Activated T-helper 1 cell treated with Interleukin-2 at 50 U/mL for 16 hours (primary cell): Measurements from ENCODE around the gene CDK16.

ENCODE experiments used
- DNase-seq: peaks from one replicate; pipeline ENCODE4 v3.0.0-alpha.2; 2020; ENCODE audit warnings: low read depth

The CDK16 gene

DNA sequence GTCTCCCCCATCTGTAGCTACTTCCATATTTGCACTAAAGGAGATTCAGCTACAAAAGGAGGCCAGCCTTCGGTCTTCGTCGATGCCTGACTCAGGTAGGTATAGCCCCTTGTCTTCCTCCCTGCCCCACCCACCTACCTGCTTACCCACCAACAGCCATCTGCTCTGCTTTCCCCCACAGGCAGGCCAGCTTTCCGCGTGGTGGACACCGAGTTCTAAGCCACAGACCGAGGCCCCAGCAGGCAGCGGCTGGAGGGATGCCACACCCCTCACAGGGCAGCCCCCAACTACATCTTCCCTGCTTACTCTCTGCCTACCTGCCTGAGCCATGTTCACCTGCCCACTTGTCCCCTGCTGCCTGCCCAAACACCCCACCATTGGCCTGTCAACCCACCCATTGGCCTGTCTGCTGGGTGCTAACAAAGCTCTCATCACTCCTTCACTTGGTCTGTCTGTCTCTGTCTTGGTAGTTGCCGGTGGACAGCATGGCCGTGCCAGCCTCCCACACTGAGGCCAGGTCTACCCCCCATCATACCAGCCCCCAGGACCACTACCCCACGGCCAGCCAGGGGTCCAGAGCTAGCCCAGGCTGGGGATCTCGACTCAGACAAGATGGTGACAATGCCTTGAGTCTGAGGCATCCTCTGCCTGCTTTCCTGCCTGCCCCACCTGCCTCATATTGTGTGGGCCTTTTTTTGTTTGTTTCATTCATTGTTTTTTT is 10.2 kb downstream of the CDK16 start:
- DNase-seq, result no peak

DNA sequence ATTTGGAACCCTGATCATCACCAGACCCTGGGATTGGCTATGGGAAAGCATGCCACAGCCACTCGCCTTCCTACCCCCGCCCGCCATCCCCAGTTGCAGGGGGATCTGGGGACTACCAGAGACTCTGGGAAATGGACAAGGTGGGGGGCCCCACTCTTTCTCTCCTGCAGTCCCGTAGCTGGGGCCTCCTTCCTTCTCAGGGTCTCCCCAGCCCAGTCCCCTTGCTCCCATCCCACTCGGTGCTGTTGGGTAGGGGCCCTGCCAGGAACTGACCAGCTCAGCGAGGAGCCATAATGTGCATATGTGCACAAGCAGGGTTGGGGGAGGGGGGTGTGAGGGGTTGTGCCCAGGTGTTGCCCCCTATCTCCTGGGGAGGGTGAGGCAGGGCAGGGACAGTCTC is 10.9 kb downstream of the CDK16 start:
- no peak for DNase-seq

DNA sequence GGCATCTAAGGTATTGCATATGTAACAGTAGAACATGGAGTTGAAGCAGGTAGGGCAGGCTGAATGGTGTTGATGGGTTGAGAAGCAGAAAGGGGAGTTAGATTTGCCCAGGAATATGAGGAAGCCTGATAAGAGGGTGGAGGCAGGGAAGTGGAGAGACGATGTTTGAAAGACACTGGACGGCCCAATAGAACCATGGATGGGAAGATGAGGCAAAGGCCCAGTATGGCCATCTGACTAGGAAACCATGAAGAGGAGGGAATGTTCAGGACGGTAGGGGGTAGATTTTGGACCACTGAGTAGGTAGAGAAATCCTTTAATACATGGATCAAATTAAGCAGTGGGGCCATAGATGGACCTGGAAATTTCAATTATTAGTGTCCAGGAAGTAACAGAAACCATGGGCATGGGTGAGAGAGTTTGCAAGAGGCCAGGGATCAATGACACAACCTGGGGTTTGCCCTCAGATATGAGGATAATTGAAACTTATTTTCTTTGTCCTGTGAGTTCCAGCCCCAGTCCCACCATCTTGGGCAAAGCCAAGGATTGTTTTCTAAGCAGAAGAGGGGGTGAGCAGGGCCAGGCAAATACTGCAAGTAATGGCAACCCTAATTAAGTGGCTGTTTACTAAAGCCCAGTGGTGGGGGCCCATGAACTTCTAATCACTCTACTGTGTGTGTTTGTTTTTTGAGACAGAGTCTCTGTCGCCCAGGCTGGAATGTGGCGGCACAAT is 11.8 kb downstream of the CDK16 start:
- no peak for DNase-seq

DNA sequence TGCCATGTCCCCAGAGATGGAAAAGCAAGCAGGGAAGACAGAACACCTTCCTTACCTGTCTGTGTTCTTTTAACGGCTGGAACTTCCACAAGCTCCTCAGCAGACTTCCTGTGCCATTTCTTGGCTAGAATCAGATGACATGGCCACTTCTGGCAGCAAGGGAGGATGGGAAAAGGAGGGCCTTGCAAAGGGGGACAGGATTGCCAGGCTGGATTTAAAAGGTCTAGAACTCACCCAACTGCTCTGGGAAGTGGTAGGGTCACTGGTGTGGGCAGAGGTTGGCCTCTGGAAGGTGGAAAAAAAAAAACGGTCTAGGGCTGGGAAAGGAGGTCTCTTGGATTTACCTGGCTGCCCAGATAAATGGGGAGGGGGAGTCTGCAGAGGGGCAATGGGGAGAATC is 12.7 kb downstream of the CDK16 start:
- no peak for DNase-seq

DNA sequence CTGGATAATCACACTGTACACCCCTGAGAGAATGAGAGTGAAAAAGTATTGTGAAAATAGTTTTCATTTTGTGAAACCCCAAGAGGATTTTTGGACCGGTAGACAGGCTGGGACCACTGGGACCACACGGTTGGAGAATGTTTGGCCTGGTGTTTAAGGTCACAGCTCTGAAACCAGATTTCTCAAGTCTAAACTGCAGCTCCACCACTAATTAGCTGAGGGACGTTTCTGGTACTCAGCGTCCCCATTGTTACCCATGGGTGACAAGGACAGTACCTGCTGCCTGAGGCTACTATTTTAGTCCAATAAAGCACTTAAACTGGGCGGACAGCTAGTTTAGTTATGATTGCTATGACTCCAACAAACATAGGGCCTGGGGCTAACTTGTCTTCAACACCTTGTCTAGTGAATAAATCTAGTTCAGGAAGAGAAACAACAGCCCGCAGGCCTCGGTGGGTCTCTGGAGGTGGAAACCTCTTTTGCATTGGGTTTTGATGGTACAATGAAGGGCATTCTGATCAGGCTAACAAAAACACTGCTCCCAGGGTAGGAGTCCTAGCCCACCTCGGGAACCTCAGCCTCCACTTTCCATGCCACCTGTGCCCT is 13.8 kb downstream of the CDK16 start:
- DNase-seq, result no peak

DNA sequence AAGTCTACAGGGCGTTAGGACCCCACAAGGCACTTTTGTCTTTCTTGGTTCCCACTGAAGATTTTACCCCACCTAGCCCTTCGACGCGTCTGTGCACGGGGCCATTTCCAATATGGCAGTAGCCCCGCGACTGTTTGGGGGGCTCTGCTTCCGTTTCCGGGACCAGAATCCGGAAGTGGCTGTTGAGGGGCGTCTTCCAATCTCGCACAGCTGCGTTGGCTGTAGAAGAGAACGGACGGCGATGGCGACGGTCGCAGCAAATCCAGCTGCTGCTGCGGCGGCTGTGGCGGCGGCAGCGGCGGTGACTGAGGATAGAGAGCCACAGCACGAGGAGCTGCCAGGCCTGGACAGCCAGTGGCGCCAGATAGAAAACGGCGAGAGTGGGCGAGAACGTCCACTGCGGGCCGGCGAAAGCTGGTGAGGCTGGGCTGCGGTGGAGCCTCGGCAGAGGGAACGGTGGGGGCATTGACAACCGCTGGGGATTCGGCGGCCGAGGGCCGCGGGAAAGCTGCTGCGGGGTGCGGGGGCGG is 14.4 kb downstream of the CDK16 start, which contains the start of gene USP11:
TSS of gene USP11 (plus strand) at position 207 of the 530 bp plus-strand sequence. CDS start at position 242, 35 bp downstream.
- DNase-seq, result peak; percentile 13

DNA sequence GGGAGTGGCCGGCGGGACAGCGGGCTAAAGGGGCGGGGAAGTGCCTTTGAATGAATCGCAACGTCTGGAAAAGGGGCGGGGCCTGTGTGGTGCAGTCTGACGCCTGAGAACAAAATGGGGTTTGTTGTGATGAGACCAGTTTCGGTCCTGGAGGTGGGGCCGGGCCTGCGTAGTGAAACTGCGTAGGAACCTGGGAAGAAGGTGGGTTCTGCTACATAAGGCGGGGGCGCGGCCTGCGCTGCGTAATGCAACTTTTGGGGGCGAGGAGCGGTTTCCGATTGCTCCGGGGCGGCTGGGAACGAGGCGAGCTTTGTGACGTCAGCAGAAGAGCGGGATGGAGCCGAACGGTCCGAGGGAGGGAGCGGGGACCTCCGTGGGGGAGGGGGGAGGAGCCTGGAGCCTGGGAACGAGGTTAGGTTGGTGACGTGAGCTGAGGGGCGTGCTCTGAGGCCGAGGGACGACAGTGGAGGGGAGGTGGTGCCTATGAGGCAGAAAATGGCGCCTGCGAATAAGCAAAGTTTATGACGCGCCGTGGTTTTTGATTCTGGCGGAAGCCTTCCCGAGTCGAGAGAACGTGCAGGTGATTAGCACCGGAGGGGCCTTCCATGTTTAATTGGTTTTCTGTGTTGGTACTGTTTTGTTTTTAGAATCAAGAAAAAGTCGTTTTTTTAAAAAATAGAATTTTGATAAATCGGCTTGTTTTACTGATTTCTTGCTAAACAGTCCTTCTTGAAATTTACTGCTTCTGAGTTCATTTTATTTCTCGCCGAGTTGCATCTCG is 15.0 kb downstream of the CDK16 start:
- DNase-seq, result peak; percentile 91

DNA sequence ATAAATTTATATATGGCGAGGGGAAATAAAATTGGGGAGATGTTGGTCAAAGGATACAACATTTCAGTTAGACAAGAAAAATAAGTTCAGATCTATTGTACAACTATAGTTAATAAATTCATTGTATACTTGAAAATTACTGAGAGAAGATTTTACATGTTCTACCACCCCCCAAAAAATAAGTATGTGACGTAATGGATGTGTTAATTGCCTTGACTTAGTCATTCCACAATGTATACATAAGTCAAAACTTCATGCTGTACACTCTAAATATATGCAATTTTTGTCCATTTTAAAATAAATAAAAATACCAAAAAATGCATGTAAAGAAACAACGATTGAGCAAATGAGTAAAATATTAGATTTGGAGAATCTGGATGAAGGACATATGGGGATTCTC is 16.1 kb downstream of the CDK16 start:
- no peak for DNase-seq

DNA sequence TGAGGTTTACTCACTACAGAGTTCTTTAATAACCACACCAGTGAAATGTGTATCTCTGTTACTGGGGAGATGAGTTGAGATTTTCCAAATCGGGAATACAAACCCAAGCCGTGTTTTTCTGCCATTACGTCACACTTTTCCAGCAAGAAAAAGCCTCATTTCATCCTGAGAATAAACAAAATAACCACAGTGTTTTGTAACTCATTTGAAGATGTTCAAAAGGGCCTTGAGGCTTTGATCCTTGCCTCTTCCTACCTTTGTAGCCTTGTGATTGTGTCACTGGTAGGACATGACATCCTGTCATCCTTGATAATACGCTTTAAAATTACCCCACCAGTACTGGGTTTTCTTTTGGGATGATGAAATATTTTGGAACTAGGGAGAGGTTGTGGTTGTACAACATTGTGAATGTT is 17.2 kb downstream of the CDK16 start:
- DNase-seq, result no peak

DNA sequence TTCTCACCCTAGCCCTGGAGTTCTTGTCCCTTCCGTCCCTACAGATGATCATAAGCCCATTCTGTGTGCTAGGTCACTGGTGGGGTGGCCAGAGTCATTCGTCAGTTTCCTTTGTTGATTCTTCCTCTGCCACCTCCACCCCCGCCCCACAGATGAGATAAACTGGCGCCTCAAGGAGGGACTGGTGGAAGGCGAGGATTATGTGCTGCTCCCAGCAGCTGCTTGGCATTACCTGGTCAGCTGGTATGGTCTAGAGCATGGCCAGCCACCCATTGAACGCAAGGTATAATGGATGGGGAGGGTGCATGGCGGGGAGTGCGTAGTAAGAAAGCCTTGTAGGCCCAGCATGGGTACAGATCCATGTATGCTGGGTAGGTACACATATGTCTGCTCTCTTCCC is 20.7 kb downstream of the CDK16 start:
- no peak for DNase-seq

DNA sequence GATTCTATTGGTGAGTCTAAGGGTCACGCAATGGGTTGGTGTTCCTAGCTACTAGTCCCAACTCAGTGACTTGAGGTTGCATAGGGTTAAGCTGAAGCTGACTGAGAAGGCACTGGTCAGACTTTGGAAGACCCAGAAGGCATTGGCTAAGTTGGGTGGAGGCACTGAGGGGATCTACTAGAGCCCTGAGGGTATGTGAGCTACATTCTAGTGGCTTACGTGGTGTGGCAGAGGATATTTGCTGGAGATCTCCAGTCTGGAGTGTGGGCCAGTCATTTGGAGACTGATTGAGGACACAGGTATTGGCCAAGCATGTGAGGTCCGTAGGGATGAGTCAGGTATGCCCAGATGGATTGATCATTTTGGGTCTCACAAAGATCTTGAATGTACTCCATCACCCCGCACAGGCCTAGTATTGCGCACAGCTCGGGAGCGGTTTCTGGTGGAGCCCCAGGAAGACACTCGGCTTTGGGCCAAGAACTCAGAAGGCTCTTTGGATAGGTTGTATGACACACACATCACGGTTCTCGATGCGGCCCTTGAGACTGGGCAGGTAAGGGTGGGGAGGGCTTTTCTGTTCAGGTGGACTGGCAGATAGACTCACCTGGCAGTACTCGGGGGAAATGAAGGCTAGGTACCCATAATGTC is 21.5 kb downstream of the CDK16 start:
- no peak for DNase-seq

DNA sequence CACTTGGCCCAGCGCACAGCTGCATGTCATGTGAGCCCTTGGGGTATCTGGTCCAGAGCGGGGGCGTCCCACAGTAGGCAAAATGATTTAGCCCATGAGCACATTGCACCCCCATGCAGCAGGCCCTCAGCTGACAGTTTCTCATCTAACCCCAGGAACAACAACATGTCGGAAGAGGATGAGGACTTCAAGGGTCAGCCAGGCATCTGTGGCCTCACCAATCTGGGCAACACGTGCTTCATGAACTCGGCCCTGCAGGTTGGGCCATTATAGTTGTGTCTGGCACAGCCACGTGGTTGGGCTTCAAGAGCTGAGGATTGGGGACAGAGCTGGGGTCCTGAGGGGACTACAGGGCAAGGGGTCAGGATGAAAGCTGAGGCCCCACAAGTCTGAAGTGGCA is 22.1 kb downstream of the CDK16 start:
- no peak for DNase-seq

DNA sequence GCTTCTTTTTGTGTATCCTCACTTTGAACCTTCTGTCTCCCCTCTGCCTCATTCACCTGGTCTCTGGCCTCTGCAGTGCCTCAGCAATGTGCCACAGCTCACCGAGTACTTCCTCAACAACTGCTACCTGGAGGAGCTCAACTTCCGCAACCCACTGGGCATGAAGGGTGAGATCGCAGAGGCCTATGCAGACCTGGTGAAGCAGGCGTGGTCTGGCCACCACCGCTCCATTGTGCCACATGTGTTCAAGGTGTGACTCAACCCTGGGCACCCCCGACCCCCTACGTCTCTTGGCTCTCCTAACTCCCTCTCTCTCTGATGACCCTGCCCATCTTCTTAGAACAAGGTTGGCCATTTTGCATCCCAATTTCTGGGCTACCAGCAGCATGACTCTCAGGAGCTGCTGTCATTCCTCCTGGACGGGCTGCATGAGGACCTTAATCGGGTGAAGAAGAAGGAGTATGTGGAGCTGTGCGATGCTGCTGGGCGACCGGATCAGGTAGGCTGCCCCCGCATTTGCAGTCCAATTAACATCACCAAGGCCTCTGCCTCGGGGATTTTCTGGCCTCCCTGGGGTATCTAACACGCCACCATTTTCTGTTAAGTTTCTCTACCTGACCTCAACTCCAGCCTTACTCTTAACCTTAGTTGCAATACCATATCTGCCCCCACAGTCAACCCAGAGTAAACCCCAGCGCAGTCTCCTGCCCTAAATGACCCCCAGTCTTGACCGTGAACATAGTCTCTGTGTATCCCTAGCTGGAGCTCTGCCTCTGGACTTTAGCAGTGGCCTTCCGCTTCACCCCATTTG is 22.9 kb downstream of the CDK16 start:
- DNase-seq, result no peak

DNA sequence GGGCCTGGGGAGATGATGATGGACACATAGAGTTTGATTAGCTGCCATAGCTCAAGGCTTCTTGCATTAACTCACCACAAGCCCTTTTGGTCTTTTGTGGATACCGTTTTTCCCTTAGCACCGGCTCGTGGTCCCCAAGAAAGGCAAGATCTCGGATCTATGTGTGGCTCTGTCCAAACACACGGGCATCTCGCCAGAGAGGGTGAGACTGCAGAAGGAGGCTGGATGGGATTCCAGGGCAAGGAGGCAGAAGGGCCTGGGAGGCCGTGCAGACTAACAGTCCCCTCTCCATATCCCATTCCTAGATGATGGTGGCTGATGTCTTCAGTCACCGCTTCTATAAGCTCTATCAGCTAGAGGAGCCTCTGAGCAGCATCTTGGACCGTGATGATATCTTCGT is 23.8 kb downstream of the CDK16 start:
- DNase-seq, result no peak

DNA sequence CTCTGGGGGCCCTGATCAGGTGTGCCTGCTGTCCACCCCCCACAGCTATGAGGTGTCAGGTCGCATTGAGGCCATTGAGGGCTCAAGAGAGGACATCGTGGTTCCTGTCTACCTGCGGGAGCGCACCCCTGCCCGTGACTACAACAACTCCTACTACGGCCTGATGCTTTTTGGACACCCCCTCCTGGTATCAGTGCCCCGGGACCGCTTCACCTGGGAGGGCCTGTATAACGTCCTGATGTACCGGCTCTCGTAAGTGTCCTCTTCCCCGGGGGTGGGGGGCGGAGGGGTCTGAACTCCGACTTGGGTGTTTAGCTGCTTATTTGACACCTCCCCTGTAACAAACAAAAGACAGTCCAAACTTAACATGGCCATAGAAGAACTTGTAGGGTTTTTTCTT is 24.9 kb downstream of the CDK16 start:
- no peak for DNase-seq

DNA sequence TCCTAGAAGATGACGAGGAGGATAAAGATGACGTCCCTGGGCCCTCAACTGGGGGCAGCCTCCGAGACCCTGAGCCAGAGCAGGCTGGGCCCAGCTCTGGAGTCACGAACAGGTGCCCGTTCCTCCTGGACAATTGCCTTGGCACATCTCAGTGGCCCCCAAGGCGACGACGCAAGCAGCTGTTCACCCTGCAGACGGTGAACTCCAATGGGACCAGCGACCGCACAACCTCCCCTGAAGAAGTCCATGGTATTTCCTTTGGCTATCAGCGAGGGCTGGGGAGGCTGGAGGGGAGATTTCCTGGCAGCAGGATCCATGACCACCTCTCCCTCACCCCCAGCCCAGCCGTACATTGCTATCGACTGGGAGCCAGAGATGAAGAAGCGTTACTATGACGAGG is 26.2 kb downstream of the CDK16 start:
- DNase-seq, result no peak

DNA sequence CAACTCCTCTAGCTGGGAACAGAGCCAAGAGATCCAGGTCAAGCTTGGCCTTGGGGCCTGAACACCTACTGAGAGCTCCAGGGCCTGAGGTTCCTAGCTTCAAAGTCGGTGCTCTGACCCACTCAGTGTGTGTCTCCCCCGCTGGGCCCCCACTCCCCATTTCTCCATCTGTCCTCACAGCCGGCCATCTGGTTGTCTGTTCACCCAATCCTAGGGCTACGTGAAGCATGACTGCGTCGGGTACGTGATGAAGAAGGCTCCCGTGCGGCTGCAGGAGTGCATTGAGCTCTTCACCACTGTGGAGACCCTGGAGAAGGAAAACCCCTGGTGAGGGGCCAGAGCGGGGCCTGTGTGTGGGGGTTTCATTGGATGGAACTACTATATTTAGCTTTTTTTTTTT is 26.7 kb downstream of the CDK16 start:
- DNase-seq, result no peak

DNA sequence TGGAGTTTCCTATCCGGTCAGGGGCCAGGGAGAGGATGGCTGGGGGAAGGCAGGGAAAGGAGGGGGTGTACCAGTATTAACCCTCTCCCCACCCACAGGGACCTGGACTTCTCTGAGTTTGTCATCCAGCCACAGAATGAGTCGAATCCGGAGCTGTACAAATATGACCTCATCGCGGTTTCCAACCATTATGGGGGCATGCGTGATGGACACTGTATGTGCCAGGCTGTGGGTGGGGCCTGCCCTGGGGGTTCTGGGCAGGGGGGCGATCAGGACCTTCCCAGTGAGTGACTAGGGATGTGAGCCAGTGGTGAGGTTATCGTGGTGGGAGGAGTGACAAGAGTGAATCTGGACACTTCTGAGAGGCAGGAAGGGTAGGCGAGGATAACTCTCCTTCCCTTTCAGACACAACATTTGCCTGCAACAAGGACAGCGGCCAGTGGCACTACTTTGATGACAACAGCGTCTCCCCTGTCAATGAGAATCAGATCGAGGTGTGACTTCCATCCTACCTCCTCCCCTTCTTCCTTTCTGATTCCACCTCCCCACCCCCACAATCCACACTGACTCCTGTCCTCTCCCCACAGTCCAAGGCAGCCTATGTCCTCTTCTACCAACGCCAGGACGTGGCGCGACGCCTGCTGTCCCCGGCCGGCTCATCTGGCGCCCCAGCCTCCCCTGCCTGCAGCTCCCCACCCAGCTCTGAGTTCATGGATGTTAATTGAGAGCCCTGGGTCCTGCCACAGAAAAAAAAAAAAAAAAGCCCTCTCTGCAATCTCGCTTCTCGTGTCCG is 28.9 kb downstream of the CDK16 start:
- DNase-seq, result no peak

DNA sequence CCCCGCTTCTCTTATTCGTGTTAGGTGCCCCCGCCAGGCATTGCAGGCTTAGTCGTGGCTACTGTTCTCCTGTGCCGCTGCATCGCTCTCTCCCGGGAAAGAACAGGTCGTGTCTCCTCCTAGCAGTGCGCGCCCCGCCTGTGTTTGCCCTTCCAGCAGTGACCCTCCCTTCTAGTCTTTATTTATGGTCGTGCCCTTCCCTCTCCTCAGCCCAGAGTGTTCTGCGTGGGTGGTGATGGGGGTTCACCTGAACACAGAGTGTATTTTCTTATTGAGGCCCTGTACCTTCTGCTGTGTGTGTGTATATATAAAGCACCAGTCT is 29.5 kb downstream of the CDK16 start:
- DNase-seq, result no peak

DNA sequence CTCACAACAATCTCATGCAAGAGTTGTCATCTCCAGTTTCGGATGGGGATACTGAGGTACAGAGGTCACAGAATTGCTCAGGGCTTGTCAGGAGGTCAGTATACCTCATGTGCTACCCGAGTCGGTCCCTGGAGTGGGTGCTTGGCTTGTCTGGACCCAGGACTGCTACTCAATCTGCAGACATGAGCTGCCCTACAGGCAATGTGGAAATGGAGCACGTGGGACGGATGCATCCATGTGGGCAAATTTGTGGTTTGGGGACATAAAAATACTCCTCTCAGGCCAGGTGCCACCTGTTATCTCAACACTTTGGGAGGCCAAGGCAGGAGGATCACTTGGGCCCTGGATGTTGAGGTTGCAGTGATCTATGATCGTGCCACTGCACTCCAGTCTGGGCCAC is 30.1 kb downstream of the CDK16 start:
- DNase-seq, result no peak
